ENCODE results near the gene POU2F2.

DNA sequence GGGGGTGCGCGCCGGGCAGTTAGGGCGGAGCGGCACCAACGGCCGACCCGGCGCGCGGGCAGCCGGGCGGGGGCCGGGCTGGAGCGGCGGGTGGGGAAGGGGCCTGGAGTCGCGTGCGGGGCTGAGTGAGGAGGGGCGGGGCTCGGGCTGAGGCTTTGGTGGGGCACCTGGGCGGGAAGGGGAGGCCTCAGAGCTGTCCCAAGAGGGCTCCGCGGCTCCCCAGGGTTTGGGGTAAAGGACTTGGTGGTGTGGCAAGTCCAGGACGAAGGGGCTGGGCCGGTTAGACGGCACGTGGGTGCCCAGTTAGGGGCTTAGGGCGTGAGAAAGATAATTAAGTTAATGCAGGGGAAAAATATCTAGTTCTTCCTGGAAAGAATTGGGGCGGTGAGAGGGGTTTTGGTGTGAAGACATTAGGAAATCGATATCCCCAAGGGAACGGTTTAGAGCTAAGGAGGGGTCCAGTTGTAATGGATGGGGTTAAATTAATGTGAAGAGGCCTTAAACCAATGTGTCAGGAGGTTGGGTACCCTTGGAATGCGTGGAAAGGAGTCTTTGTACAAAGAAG, 55.8 kb downstream of the POU2F2 start:
- TF ChIP-seq, protein P1, sequence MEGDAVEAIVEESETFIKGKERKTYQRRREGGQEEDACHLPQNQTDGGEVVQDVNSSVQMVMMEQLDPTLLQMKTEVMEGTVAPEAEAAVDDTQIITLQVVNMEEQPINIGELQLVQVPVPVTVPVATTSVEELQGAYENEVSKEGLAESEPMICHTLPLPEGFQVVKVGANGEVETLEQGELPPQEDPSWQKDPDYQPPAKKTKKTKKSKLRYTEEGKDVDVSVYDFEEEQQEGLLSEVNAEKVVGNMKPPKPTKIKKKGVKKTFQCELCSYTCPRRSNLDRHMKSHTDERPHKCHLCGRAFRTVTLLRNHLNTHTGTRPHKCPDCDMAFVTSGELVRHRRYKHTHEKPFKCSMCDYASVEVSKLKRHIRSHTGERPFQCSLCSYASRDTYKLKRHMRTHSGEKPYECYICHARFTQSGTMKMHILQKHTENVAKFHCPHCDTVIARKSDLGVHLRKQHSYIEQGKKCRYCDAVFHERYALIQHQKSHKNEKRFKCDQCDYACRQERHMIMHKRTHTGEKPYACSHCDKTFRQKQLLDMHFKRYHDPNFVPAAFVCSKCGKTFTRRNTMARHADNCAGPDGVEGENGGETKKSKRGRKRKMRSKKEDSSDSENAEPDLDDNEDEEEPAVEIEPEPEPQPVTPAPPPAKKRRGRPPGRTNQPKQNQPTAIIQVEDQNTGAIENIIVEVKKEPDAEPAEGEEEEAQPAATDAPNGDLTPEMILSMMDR (IDR thresholded peaks at IDR 0.05) = no peak
- TF ChIP-seq POLR2AphosphoS5 (IDR thresholded peaks at IDR 0.05) = no peak
